Mesenchymal stem cell (in vitro differentiated cells and primary cell): ENCODE data around the gene XRN2.

ENCODE experiments used
- DNase-seq: peaks from one replicate; pipeline ENCODE4 v3.0.0-alpha.2; 2013
- H2AFZ ChIP-seq: one replicate; pipeline ENCODE4 v1.6.1; 2013; ENCODE audit warnings: low read depth, mild to moderate bottlenecking, control low read depth, inconsistent platforms, low read length, moderate library complexity
- H2AK5ac ChIP-seq: 2 replicates; pipeline ENCODE4 v1.6.1; 2013; ENCODE audit warnings: low read length, moderate library complexity, mild to moderate bottlenecking, inconsistent platforms; ENCODE audit not compliant: severe bottlenecking
- H2BK120ac ChIP-seq: one replicate; pipeline ENCODE4 v1.6.1; 2013; ENCODE audit warnings: low read depth, mild to moderate bottlenecking, inconsistent platforms, low read length, moderate library complexity
- H2BK12ac ChIP-seq, 2 experiments: one replicate each; pipeline ENCODE4 v1.6.1; 2013; ENCODE audit warnings: inconsistent platforms in 2 of 2, low read length in 2 of 2, mild to moderate bottlenecking in 2 of 2, moderate library complexity in 2 of 2, control low read depth in 1 of 2
- H2BK15ac ChIP-seq: one replicate; pipeline ENCODE4 v1.6.1; 2013; ENCODE audit warnings: mild to moderate bottlenecking, low read depth, inconsistent platforms; ENCODE audit not compliant: poor library complexity, severe bottlenecking
- H2BK5ac ChIP-seq: 2 replicates; pipeline ENCODE4 v1.6.1; 2013; ENCODE audit warnings: low read depth, mild to moderate bottlenecking, low read length, control low read depth, inconsistent platforms; ENCODE audit not compliant: poor library complexity, severe bottlenecking
- H3K14ac ChIP-seq, 2 experiments: one replicate each; pipeline ENCODE4 v1.6.1; 2013; ENCODE audit warnings: inconsistent platforms in 2 of 2, low read length in 2 of 2, control low read depth in 1 of 2, mild to moderate bottlenecking in 1 of 2, moderate library complexity in 1 of 2
- H3K18ac ChIP-seq, 2 experiments: one replicate each; pipeline ENCODE4 v1.6.1; 2013; ENCODE audit warnings: inconsistent platforms in 2 of 2, low read length in 2 of 2, control low read depth in 1 of 2, low read depth in 1 of 2, mild to moderate bottlenecking in 1 of 2
- H3K23ac ChIP-seq, 2 experiments: one replicate each; pipeline ENCODE4 v1.6.1; 2013; ENCODE audit warnings: inconsistent platforms in 2 of 2, low read length in 2 of 2, mild to moderate bottlenecking in 2 of 2, moderate library complexity in 2 of 2, control low read depth in 1 of 2
- H3K27ac ChIP-seq: 2 replicates; pipeline ENCODE4 v1.5.1; 2013; ENCODE audit warnings: mild to moderate bottlenecking, moderate library complexity, low read length, control low read depth, inconsistent platforms; ENCODE audit not compliant: poor library complexity, severe bottlenecking
- H3K27me3 ChIP-seq, 2 experiments: 2 replicates each; pipeline versions ENCODE4 v1.6.1 to v1.7.0; 2013; ENCODE audit warnings: low read length in 2 of 2, mild to moderate bottlenecking in 2 of 2, moderate library complexity in 2 of 2, control low read depth in 1 of 2, inconsistent platforms in 1 of 2; ENCODE audit not compliant: control insufficient read depth in 1 of 2, insufficient read depth in 1 of 2
- H3K36me3 ChIP-seq, 2 experiments: 2 replicates each; pipeline versions ENCODE4 v1.6.1 to v1.7.0; 2013; ENCODE audit warnings: low read length in 2 of 2, control low read depth in 1 of 2, inconsistent platforms in 1 of 2, low read depth in 1 of 2, mild to moderate bottlenecking in 1 of 2; ENCODE audit not compliant: insufficient read depth in 2 of 2, control insufficient read depth in 1 of 2
- H3K4ac ChIP-seq, 2 experiments: one replicate each; pipeline ENCODE4 v1.6.1; 2013; ENCODE audit warnings: inconsistent platforms in 2 of 2, low read length in 2 of 2, mild to moderate bottlenecking in 2 of 2, moderate library complexity in 2 of 2, control low read depth in 1 of 2, low read depth in 1 of 2
- H3K4me1 ChIP-seq: 2 replicates; pipeline ENCODE4 v1.6.1; 2013; ENCODE audit warnings: low read depth, low read length, control low read depth; ENCODE audit not compliant: control insufficient read depth, insufficient read depth
- H3K4me2 ChIP-seq: 2 replicates; pipeline ENCODE4 v1.6.1; 2013; ENCODE audit warnings: low read length, mild to moderate bottlenecking, inconsistent platforms; ENCODE audit not compliant: poor library complexity, severe bottlenecking
- H3K4me3 ChIP-seq, 2 experiments: 2 replicates each; pipeline versions ENCODE4 v1.5.1 to v1.7.0; 2013; ENCODE audit warnings: low read length in 2 of 2, mild to moderate bottlenecking in 2 of 2, control low read depth in 1 of 2, low read depth in 1 of 2; ENCODE audit not compliant: insufficient read depth in 1 of 2
- H3K79me1 ChIP-seq: replicated peaks from 2 replicates; pipeline ENCODE4 v1.6.1; 2013; ENCODE audit warnings: mild to moderate bottlenecking, control low read depth, low read length, inconsistent platforms; ENCODE audit not compliant: poor library complexity, severe bottlenecking
- H3K9ac ChIP-seq: 2 replicates; pipeline ENCODE4 v1.7.0; 2013; ENCODE audit warnings: mild to moderate bottlenecking, low read length, moderate library complexity
- H3K9me3 ChIP-seq: 2 replicates; pipeline ENCODE4 v1.7.0; 2013; ENCODE audit warnings: mild to moderate bottlenecking, low read length; ENCODE audit not compliant: control insufficient read depth
- H4K8ac ChIP-seq: one replicate; pipeline ENCODE4 v1.6.1; 2013; ENCODE audit warnings: inconsistent platforms, mild to moderate bottlenecking, low read length, moderate library complexity
- H4K91ac ChIP-seq: one replicate; pipeline ENCODE4 v1.6.1; 2013; ENCODE audit warnings: mild to moderate bottlenecking, low read length, inconsistent platforms
- WGBS: methylation state at CpG from one replicate; pipeline ENCODE4 v1.1.7; 2013; ENCODE audit warnings: mixed read lengths; 5-methylcytosine and 5-hydroxymethylcytosine counted together

Gene XRN2

DNA sequence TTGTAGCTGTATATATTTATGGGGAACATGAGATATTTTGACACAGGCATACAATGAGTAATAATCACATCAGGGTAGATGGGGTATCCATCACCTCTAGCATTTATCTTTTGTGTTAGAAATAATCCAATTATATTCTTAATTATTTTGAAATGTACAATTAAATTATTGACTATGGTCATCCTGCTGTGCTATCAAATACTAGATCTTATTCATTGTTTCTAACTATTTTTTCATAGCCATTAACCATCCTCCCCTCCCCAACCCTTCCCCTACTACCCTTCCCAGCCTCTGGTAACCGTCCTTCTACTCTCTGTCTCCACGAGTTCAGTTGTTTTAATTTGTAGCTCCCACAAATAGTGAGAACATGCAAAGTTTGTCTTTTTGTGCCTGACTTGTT, 65.7 kb downstream of the XRN2 start:
- no peaks in the 10 kb centered on the region for H3K27me3 ChIP-seq
- H2AFZ ChIP-seq: no peak overlapping the region
- no peak overlapping the region for H2AK5ac ChIP-seq
- H2BK15ac ChIP-seq: no peak overlapping the region
- H3K9ac ChIP-seq: no peak overlapping the region
- 50% methylated on average over 2 of the region's 2 CpGs for WGBS
- no peak overlapping the region for H2BK120ac ChIP-seq
- no peaks in the 10 kb centered on the region for H3K4me1 ChIP-seq
- no peak overlapping the region for H3K4me2 ChIP-seq
- no peak overlapping the region for H3K4me3 ChIP-seq
- H3K27ac ChIP-seq: no peak overlapping the region
- no peaks in the 10 kb centered on the region for H3K9me3 ChIP-seq
- peaks cover 14% of the 10 kb centered on the region for H3K79me1 ChIP-seq
- no peak overlapping the region for H2BK5ac ChIP-seq
- H2BK12ac ChIP-seq: no peak overlapping the region
- no peak overlapping the region for H4K8ac ChIP-seq
- H3K4ac ChIP-seq: no peak overlapping the region
- no peak overlapping the region for H3K23ac ChIP-seq
- H4K91ac ChIP-seq: no peak overlapping the region
- peaks cover 6 to 77% of the 10 kb centered on the region in 2 experiments for H3K36me3 ChIP-seq
- H3K18ac ChIP-seq: no peak overlapping the region
- DNase-seq: no peak
- H3K14ac ChIP-seq: no peak overlapping the region

DNA sequence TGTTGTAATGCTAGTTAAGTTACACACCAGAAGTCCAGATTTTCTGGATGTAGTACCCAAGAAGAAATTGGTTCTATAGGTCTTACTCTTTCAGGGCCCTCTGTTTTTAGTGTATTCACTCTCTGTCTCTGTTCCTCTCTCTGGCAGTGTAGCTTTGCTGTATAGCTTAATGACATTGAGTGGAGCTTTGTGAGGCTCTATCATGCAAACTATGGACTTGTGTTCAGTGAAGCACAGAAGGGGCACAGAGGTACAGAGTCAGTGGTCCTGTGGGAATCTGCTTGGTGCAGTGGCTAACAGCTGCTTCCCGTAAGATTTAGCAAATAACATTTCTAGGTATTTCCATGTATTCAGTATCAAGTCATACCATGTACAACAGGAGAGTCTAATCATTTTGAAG, 68.1 kb downstream of the XRN2 start:
- H4K91ac ChIP-seq: no peak overlapping the region
- peaks cover 5 to 62% of the 10 kb centered on the region in 2 experiments for H3K36me3 ChIP-seq
- DNase-seq: no peak
- H3K4me3 ChIP-seq: no peak overlapping the region
- no peak overlapping the region for H2BK12ac ChIP-seq
- no peaks in the 10 kb centered on the region for H3K4me1 ChIP-seq
- H3K4me2 ChIP-seq: no peak overlapping the region
- no peak overlapping the region for H3K9ac ChIP-seq
- no peak overlapping the region for H3K27ac ChIP-seq
- no peak overlapping the region for H3K4ac ChIP-seq
- H2AFZ ChIP-seq: no peak overlapping the region
- no peaks in the 10 kb centered on the region for H3K27me3 ChIP-seq
- no peak overlapping the region for H4K8ac ChIP-seq
- peaks cover 10% of the 10 kb centered on the region for H3K79me1 ChIP-seq
- 100% methylated on average over 1 of the region's 1 CpG for WGBS
- H2AK5ac ChIP-seq: no peak overlapping the region
- no peak overlapping the region for H2BK120ac ChIP-seq
- no peak overlapping the region for H3K14ac ChIP-seq
- no peak overlapping the region for H3K18ac ChIP-seq
- no peak overlapping the region for H2BK5ac ChIP-seq
- no peak overlapping the region for H2BK15ac ChIP-seq
- no peaks in the 10 kb centered on the region for H3K9me3 ChIP-seq
- no peak overlapping the region for H3K23ac ChIP-seq

- no peak overlapping the region for H3K18ac ChIP-seq
- H2AK5ac ChIP-seq: no peak overlapping the region
- no peaks in the 10 kb centered on the region for H3K9me3 ChIP-seq
- H3K23ac ChIP-seq: no peak overlapping the region
- no peak overlapping the region for H2BK5ac ChIP-seq
- H3K14ac ChIP-seq: no peak overlapping the region
- H2AFZ ChIP-seq: no peak overlapping the region
- H3K27ac ChIP-seq: no peak overlapping the region
- H2BK12ac ChIP-seq: no peak overlapping the region
- H3K4me2 ChIP-seq: no peak overlapping the region
- 94% methylated on average over 2 of the region's 2 CpGs for WGBS
- DNase-seq: no peak
- no peaks in the 10 kb centered on the region for H3K4me1 ChIP-seq
- H3K9ac ChIP-seq: no peak overlapping the region
- no peak overlapping the region for H4K8ac ChIP-seq
- no peaks in the 10 kb centered on the region for H3K27me3 ChIP-seq
- H2BK120ac ChIP-seq: no peak overlapping the region
- H3K4ac ChIP-seq: no peak overlapping the region
- peaks cover 3 to 59% of the 10 kb centered on the region in 2 experiments for H3K36me3 ChIP-seq
- H2BK15ac ChIP-seq: no peak overlapping the region
- peaks cover 12% of the 10 kb centered on the region for H3K79me1 ChIP-seq
- no peak overlapping the region for H3K4me3 ChIP-seq
- no peak overlapping the region for H4K91ac ChIP-seq
Measured at GRCh38 chr20:21372016-21372415, 68.9 kb downstream of the XRN2 start.

GRCh38 chr20:21373436-21373835, 70.3 kb downstream of the XRN2 start:
- no peak overlapping the region for H3K9ac ChIP-seq
- no peak overlapping the region for H3K4me2 ChIP-seq
- no peak overlapping the region for H2BK120ac ChIP-seq
- H2AK5ac ChIP-seq: no peak overlapping the region
- no peak overlapping the region for H3K4ac ChIP-seq
- no peak overlapping the region for H2BK5ac ChIP-seq
- H2AFZ ChIP-seq: no peak overlapping the region
- H3K4me1 ChIP-seq: no peaks in the 10 kb centered on the region
- no peaks in the 10 kb centered on the region for H3K9me3 ChIP-seq
- no peak for DNase-seq
- no peak overlapping the region for H3K4me3 ChIP-seq
- H3K27me3 ChIP-seq: no peaks in the 10 kb centered on the region
- no peak overlapping the region for H2BK12ac ChIP-seq
- no peak overlapping the region for H2BK15ac ChIP-seq
- H3K36me3 ChIP-seq: peaks cover 5 to 51% of the 10 kb centered on the region in 2 experiments
- no peak overlapping the region for H3K27ac ChIP-seq
- WGBS: 82% methylated on average over 1 of the region's 1 CpG
- peaks cover 20% of the 10 kb centered on the region for H3K79me1 ChIP-seq
- H4K91ac ChIP-seq: no peak overlapping the region
- H3K18ac ChIP-seq: no peak overlapping the region
- no peak overlapping the region for H4K8ac ChIP-seq
- no peak overlapping the region for H3K14ac ChIP-seq
- no peak overlapping the region for H3K23ac ChIP-seq
